Activated T-cell treated with anti-CD3 and anti-CD28 coated beads for 24 hours (primary cell): ENCODE results near the gene E2F1.
"Not testable (repeated sequence)": the region's sequence is repeated elsewhere in the genome, so short reads cannot be mapped to it uniquely, and the experiment has no call there.

Experiments
- DNase-seq: peaks from one replicate; pipeline ENCODE4 v3.0.0-alpha.2; 2020; ENCODE audit warnings: low read depth

E2F1 gene

GRCh38 chr20:33640287-33640686 lies 45.9 kb downstream of the E2F1 start:
- no peak for DNase-seq

- no peak for DNase-seq
Measured at GRCh38 chr20:33636776-33637175, 49.4 kb downstream of the E2F1 start.

- DNase-seq = no peak
Measured at GRCh38 chr20:33635341-33635740, 50.8 kb downstream of the E2F1 start.

GRCh38 chr20:33631910-33632309 lies 54.3 kb downstream of the E2F1 start:
- not testable (repeated sequence) for DNase-seq

GRCh38 chr20:33630507-33630906 lies 55.7 kb downstream of the E2F1 start:
- DNase-seq = no peak

- no peak for DNase-seq
Measured at GRCh38 chr20:33629979-33630378, 56.2 kb downstream of the E2F1 start.

GRCh38 chr20:33629533-33629932 lies 56.7 kb downstream of the E2F1 start:
- DNase-seq = no peak

- no peak for DNase-seq
Measured at GRCh38 chr20:33627577-33628216, 58.5 kb downstream of the E2F1 start.

- DNase-seq = no peak
Measured at GRCh38 chr20:33626190-33626589, 60.0 kb downstream of the E2F1 start.
